A549 (cell line): ENCODE results near the gene RTN4RL2. TPM values are rescaled to one million over a fixed set of nuclear protein-coding genes. Genes with fewer than 3 reads are reported as not detected.

Experiments
- ATAC-seq, 2 experiments: fragments of 200-7000 bp in 1 of 2; fragments of >200 bp in 1 of 2; cut with Nextera tagmentation in 1 of 2; cut with Tn5 transposase in 1 of 2; 3 replicates each; pipeline versions ENCODE4 v1.8.0 to v1.9.1; 2018 to 2020; ENCODE audit warnings: mild to moderate bottlenecking in 1 of 2, moderate library complexity in 1 of 2
- CTCF ChIA-PET: fragments of 300-600 bp; sonication (Branson Sonifier 250); formaldehyde crosslinking; extraction: SDS; loops from one replicate; lab custom pipeline; 2021; ENCODE audit warnings: antibody characterized with exemption, inconsistent platforms; lab: Yijun Ruan, JAX
- POLR2A ChIA-PET: fragments of 350-600 bp; formaldehyde crosslinking; extraction: SDS; loops from one replicate; lab custom pipeline; 2021; ENCODE audit warnings: antibody characterized with exemption, inconsistent platforms; lab: Yijun Ruan, JAX
- DNase-seq, 2 experiments: peaks; one replicate each; pipeline versions ENCODE4 v3.0.0 to v3.0.0-alpha.2; 2011 to 2016; ENCODE audit warnings: low read depth in 1 of 2, low spot score in 1 of 2
- FAIRE-seq: peaks from 2 replicates; lab custom pipeline; 2011; peaks lifted over from hg19 to GRCh38; lab: Jason Lieb, UNC
- H3K27ac ChIP-seq, 2 experiments: fragments of >200 bp; sonication (Bioruptor Twin); formaldehyde crosslinking; 3 replicates each; pipeline ENCODE4 v1.5.1; 2016 to 2017
- H3K4me1 ChIP-seq: fragments of >200 bp; sonication (Bioruptor Twin); formaldehyde crosslinking; 3 replicates; pipeline ENCODE4 v1.6.1; 2016
- H3K4me2 ChIP-seq: fragments of >200 bp; sonication (Bioruptor Twin); formaldehyde crosslinking; 3 replicates; pipeline ENCODE4 v1.6.1; 2016
- H3K4me3 ChIP-seq: fragments of >200 bp; sonication (Bioruptor Twin); formaldehyde crosslinking; 3 replicates; pipeline ENCODE4 v1.5.1; 2016
- H3K9me3 ChIP-seq: fragments of >200 bp; sonication (Bioruptor Twin); formaldehyde crosslinking; 3 replicates; pipeline ENCODE4 v1.6.1; 2016
- BCL3 ChIP-seq: fragments of >200 bp; sonication (Bioruptor Twin); formaldehyde crosslinking; IDR thresholded peaks from 3 replicates; pipeline ENCODE4 v1.6.1; 2016
- CHD2 ChIP-seq: fragments of 150-350 bp; IDR thresholded peaks from 2 replicates; pipeline ENCODE4 v1.6.1; 2014; ENCODE audit warnings: low read length; ENCODE audit not compliant: partially characterized antibody
- E2F6 ChIP-seq: IDR thresholded peaks from 2 replicates; pipeline ENCODE4 v1.6.1; 2012; ENCODE audit warnings: low read depth, borderline replicate concordance
- FOSB ChIP-seq: fragments of 250-450 bp; sonication (Bioruptor Pico); IDR thresholded peaks from 2 replicates; pipeline ENCODE4 v1.5.0; 2020; ENCODE audit warnings: mild to moderate bottlenecking, moderate library complexity
- FOSL2 ChIP-seq, 2 experiments: fragments of 450-650 bp in 1 of 2; fragments of >200 bp in 1 of 2; sonication (Bioruptor Twin) in 1 of 2; formaldehyde crosslinking; IDR thresholded peaks; 2 replicates each; pipeline versions ENCODE4 v1.5.0 to v1.6.1; 2016 to 2020; ENCODE audit warnings: mild to moderate bottlenecking in 1 of 2, moderate library complexity in 1 of 2
- FOXS1 ChIP-seq: fragments of 250-450 bp; sonication (Bioruptor Pico); IDR thresholded peaks from 2 replicates; pipeline ENCODE4 v1.5.0; 2020; ENCODE audit warnings: mild to moderate bottlenecking, moderate library complexity
- GATA3 ChIP-seq: IDR thresholded peaks from 2 replicates; pipeline ENCODE4 v1.6.1; 2012; ENCODE audit warnings: borderline replicate concordance
- HDAC2 ChIP-seq: fragments of 200-600 bp; sonication (generic); IDR thresholded peaks from 2 replicates; pipeline ENCODE4 v1.6.1; 2016
- HES2 ChIP-seq: fragments of >200 bp; sonication (Bioruptor Twin); formaldehyde crosslinking; IDR thresholded peaks from 2 replicates; pipeline ENCODE4 v1.6.1; 2016
- HEYL ChIP-seq: fragments of 250-450 bp; sonication (Bioruptor Pico); IDR thresholded peaks from 2 replicates; pipeline ENCODE4 v1.8.0; 2021; ENCODE audit warnings: mild to moderate bottlenecking, moderate library complexity
- HOXA7 ChIP-seq: fragments of 250-450 bp; sonication (Bioruptor Pico); IDR thresholded peaks from 2 replicates; pipeline ENCODE4 v1.5.0; 2020; ENCODE audit warnings: mild to moderate bottlenecking, moderate library complexity
- HOXB13 ChIP-seq: fragments of 250-450 bp; sonication (Bioruptor Pico); IDR thresholded peaks from 2 replicates; pipeline ENCODE4 v1.5.0; 2020; ENCODE audit warnings: low read depth, mild to moderate bottlenecking, moderate library complexity
- KDM5A ChIP-seq: fragments of 200-600 bp; sonication (generic); IDR thresholded peaks from 2 replicates; pipeline ENCODE4 v1.6.1; 2016; ENCODE audit warnings: antibody characterized with exemption, mild to moderate bottlenecking
- MAFK ChIP-seq: fragments of 450-650 bp; IDR thresholded peaks from 2 replicates; pipeline ENCODE4 v1.6.1; 2014; ENCODE audit not compliant: partially characterized antibody
- NFE2L2 ChIP-seq: fragments of 150-350 bp; conservative IDR thresholded peaks from 2 replicates; pipeline ENCODE4 v1.6.1; 2014; ENCODE audit warnings: low read length
- PBX3 ChIP-seq: IDR thresholded peaks from 2 replicates; pipeline ENCODE4 v1.6.1; 2012
- PHF8 ChIP-seq: fragments of 200-600 bp; sonication (generic); IDR thresholded peaks from 2 replicates; pipeline ENCODE4 v1.6.1; 2016; ENCODE audit warnings: low read depth, mild to moderate bottlenecking, antibody characterized with exemption, moderate library complexity, borderline replicate concordance
- POLR2AphosphoS2 ChIP-seq: conservative IDR thresholded peaks from 2 replicates; pipeline ENCODE4 v1.6.1; 2012; ENCODE audit warnings: low read length, improper control_type of control experiment, inconsistent platforms
- RARB ChIP-seq: fragments of 250-450 bp; sonication (Bioruptor Pico); IDR thresholded peaks from 2 replicates; pipeline ENCODE4 v1.8.0; 2021; ENCODE audit warnings: mild to moderate bottlenecking, moderate library complexity
- SREBF2 ChIP-seq: fragments of 450-650 bp; IDR thresholded peaks from 2 replicates; pipeline ENCODE4 v1.6.1; 2014; ENCODE audit warnings: mild to moderate bottlenecking, moderate library complexity
- TP53 ChIP-seq: fragments of 250-450 bp; sonication (Bioruptor Pico); IDR thresholded peaks from 2 replicates; pipeline ENCODE4 v1.5.0; 2021; ENCODE audit warnings: mild to moderate bottlenecking, moderate library complexity
- ZFP36 ChIP-seq: fragments of 450-650 bp; IDR thresholded peaks from 2 replicates; pipeline ENCODE4 v1.6.1; 2014; ENCODE audit warnings: borderline replicate concordance; ENCODE audit not compliant: partially characterized antibody
- ZSCAN20 ChIP-seq: fragments of 250-450 bp; sonication (Bioruptor Pico); IDR thresholded peaks from 2 replicates; pipeline ENCODE4 v1.8.0; 2022; ENCODE audit warnings: mild to moderate bottlenecking, moderate library complexity
- WGBS: methylation state at CpG from one replicate; pipeline ENCODE4 v1.1.6; 2017; ENCODE audit errors: missing lambda C conversion rate; 5-methylcytosine and 5-hydroxymethylcytosine counted together
- polyA plus RNA-seq, 4 experiments: library from polyadenylated mRNA; depleted of rRNA in 3 of 4; stranded (reverse); fragments of >200 nt; fragmentation: RNase III in 1 of 4; extraction: RNeasy Plus Mini Kit Qiagen cat#74134 plus additional on column Dnase treatment in 1 of 4; gene quantifications; 2 replicates in 3 of 4; 3 replicates in 1 of 4; pipeline ENCODE4 v1.2.3, GENCODE V29; 2011 to 2017

RTN4RL2 gene
- polyA plus RNA-seq, 2 of the 4 experiments (the other 2 are of a cell fraction): 9.2 to 23.7 TPM

GRCh38 chr11:57426929-57427726, 33.2 kb upstream of the RTN4RL2 start, which contains the start of gene SLC43A3:
Gene SLC43A3 (minus strand): TSS chr11:57427121. CDS start chr11:57426172, 949 bp downstream.
- Histone ChIP-seq H3K27ac (peak within 1 kb of the TSS; percentile 38 to 65), H3K9me3 (no peaks in the 10 kb centered on the region), H3K4me1 (peaks cover 31% of the 10 kb centered on the region), H3K4me2 (peak within 1 kb of the TSS; percentile 26; the same call in 2 of the 3 replicates), H3K4me3 (no peak within 1 kb of the TSS)
- FAIRE-seq: no peak
- ATAC-seq: peak; percentile 12 to 21; a peak in 1 of 6 replicates
- WGBS: 84% methylated on average over 37 of the region's 39 CpGs
- TF ChIP-seq HDAC2 (no peak), RARB (CRISPR knock-in tag) (no peak), BCL3 (no peak), FOSB (CRISPR knock-in tag) (no peak), POLR2AphosphoS2 (no peak), CHD2 (no peak), MAFK (no peak), TP53 (CRISPR knock-in tag) (no peak), FOXS1 (CRISPR knock-in tag) (no peak), NFE2L2 (no peak)
- no peak for DNase-seq
- CTCF ChIA-PET: interaction anchor here (0.7 to 1.6 kb wide), 5 partner anchors 13 to 102 kb away, joined by 3 to 6 read pairs (median 5); no protein-coding TSS in a partner anchor
- POLR2A ChIA-PET: no interaction called here

GRCh38 chr11:57427727-57428082, 32.6 kb upstream of the RTN4RL2 start:
- peak overlapping the region; percentile 26; the same call in 1 of the 3 replicates for H3K4me2 ChIP-seq
- no peak for FAIRE-seq
- CTCF ChIA-PET: interaction anchor here (0.7 to 1.4 kb wide), 4 partner anchors 13 to 102 kb away, joined by 3 to 6 read pairs (median 4); no protein-coding TSS in a partner anchor

More at GRCh38 chr11:57427727-57428082, 32.6 kb upstream of the RTN4RL2 start:
- POLR2A ChIA-PET: no interaction called here
- Histone ChIP-seq H3K4me1 (peaks cover 31% of the 10 kb centered on the region), H3K9me3 (no peaks in the 10 kb centered on the region), H3K4me3 (no peak overlapping the region), H3K27ac (peak overlapping the region; percentile 38 to 65; a peak in 5 of 6 replicates)
- 73% methylated on average over 8 of the region's 8 CpGs for WGBS
- DNase-seq (no peak), ATAC-seq (no peak)
- TF ChIP-seq FOSL2 (IDR thresholded peaks at IDR 0.05) (no peak), FOSL2 (CRISPR knock-in tag; IDR thresholded peaks at IDR 0.05) (no peak), PHF8 (no peak), SREBF2 (no peak), HOXA7 (CRISPR knock-in tag) (no peak), GATA3 (no peak), PBX3 (no peak), HES2 (no peak), ZSCAN20 (CRISPR knock-in tag) (no peak), ZFP36 (no peak), HEYL (no peak), E2F6 (no peak), HDAC2 (no peak), KDM5A (no peak), HOXB13 (CRISPR knock-in tag) (no peak)
